Kidney (tissue), 14 donors: ENCODE measurements around the gene FBXO41. TPM values are rescaled to one million over a fixed set of nuclear protein-coding genes. Genes with fewer than 3 reads are reported as not detected.

Experiments
- DNase-seq, 5 donors: peaks; one replicate each; pipeline ENCODE4 v3.0.0-alpha.2; 2013 to 2020
- FAIRE-seq: peaks from 2 replicates; lab custom pipeline; 2012; peaks lifted over from hg19 to GRCh38; lab: Jason Lieb, UNC
- H3K27ac ChIP-seq, 2 donors: one replicate each; pipeline ENCODE4 v1.7.0; 2013; ENCODE audit warnings: low read depth in 2 of 2, low read length in 2 of 2, inconsistent platforms in 1 of 2
- H3K27me3 ChIP-seq: one replicate; pipeline ENCODE4 v1.7.1; 2013; ENCODE audit warnings: low read length, inconsistent platforms; ENCODE audit not compliant: control insufficient read depth, insufficient read depth
- H3K36me3 ChIP-seq, 3 donors: one replicate each; pipeline versions ENCODE4 v1.7.0 to v1.7.1; 2013; ENCODE audit warnings: low read length in 3 of 3, control low read depth in 1 of 3, inconsistent platforms in 1 of 3; ENCODE audit not compliant: insufficient read depth in 3 of 3, control insufficient read depth in 2 of 3
- H3K4me1 ChIP-seq, 3 donors: one replicate each; pipeline versions ENCODE4 v1.7.0 to v1.7.1; 2013; ENCODE audit warnings: low read length in 3 of 3, inconsistent platforms in 1 of 3, low read depth in 1 of 3; ENCODE audit not compliant: control insufficient read depth in 2 of 3, insufficient read depth in 2 of 3
- H3K4me3 ChIP-seq, 3 donors: one replicate each; pipeline versions ENCODE4 v1.7.0 to v1.8.1; 2013; ENCODE audit warnings: low read length in 3 of 3, control low read depth in 1 of 3, inconsistent platforms in 1 of 3
- H3K9ac ChIP-seq, 3 donors: one replicate each; pipeline versions ENCODE4 v1.7.0 to v1.7.1; 2013; ENCODE audit warnings: low read length in 3 of 3, control low read depth in 1 of 3, inconsistent platforms in 1 of 3
- H3K9me3 ChIP-seq, 3 donors: one replicate each; pipeline versions ENCODE4 v1.7.0 to v1.7.1; 2013; ENCODE audit warnings: low read length in 3 of 3, control low read depth in 1 of 3, inconsistent platforms in 1 of 3; ENCODE audit not compliant: control insufficient read depth in 2 of 3, insufficient read depth in 1 of 3
- CTCF ChIP-seq: IDR thresholded peaks from 3 replicates; pipeline ENCODE4 v1.5.1; 2012; ENCODE audit warnings: mild to moderate bottlenecking, moderate library complexity, borderline replicate concordance; ENCODE audit not compliant: insufficient read depth; ENCODE audit errors: extremely low read depth
- intact Hi-C: fragments of 100-400 bp; cut with DNase I; formaldehyde crosslinking; loops from one replicate; pipeline ENCODE4 v1.11.1; 2022
- polyA plus RNA-seq: library from polyadenylated mRNA; stranded (reverse); fragments of 350-450 nt; fragmentation: Illumina TruSeq; extraction: RNeasy Lipid Tissue Mini Kit (QIAGEN cat#74804); gene quantifications from one replicate; pipeline ENCODE4 v1.2.3, GENCODE V29; 2014; ENCODE audit warnings: low read depth, low replicate concordance; ENCODE audit not compliant: insufficient read depth
- total RNA-seq: library from RNA; stranded (reverse); fragmentation: NEBNext Ultra II Directional; extraction: Animal tissue kit (Norgen Biotek cat#: 25700); gene quantifications from one replicate; pipeline ENCODE4 v1.2.1, GENCODE V29; 2021
- donor health status: control.
- donor health status: control.
- donor health status: control.
- donor health status: control.
- donor health status: control.
- donor health status: DM: yes; HTN: yes; CAD: no.
- donor health status: Normal renal cell carcinoma (clear cell type).

The FBXO41 gene
- total and polyA plus RNA-seq, 2 donors from 2014 or later, result 0.49 to 5.2 TPM

GRCh38 chr2:73258913-73259215 lies 25.4 kb downstream of the FBXO41 start:
- H3K4me1 ChIP-seq, result no peaks in the 10 kb centered on the region
- intact Hi-C loops, result no loop called here
- H3K9ac ChIP-seq, result no peak overlapping the region
- TF ChIP-seq CTCF, result no peak
- FAIRE-seq (no peak), DNase-seq (no peak)
- no peak overlapping the region for H3K27ac ChIP-seq
- H3K4me3 ChIP-seq, result no peak overlapping the region
- H3K9me3 ChIP-seq, result no peaks in the 10 kb centered on the region
- peaks cover 0 to 2% (median 0%) of the 10 kb centered on the region in 3 donors for H3K36me3 ChIP-seq
- H3K27me3 ChIP-seq, result no peaks in the 10 kb centered on the region

DNA sequence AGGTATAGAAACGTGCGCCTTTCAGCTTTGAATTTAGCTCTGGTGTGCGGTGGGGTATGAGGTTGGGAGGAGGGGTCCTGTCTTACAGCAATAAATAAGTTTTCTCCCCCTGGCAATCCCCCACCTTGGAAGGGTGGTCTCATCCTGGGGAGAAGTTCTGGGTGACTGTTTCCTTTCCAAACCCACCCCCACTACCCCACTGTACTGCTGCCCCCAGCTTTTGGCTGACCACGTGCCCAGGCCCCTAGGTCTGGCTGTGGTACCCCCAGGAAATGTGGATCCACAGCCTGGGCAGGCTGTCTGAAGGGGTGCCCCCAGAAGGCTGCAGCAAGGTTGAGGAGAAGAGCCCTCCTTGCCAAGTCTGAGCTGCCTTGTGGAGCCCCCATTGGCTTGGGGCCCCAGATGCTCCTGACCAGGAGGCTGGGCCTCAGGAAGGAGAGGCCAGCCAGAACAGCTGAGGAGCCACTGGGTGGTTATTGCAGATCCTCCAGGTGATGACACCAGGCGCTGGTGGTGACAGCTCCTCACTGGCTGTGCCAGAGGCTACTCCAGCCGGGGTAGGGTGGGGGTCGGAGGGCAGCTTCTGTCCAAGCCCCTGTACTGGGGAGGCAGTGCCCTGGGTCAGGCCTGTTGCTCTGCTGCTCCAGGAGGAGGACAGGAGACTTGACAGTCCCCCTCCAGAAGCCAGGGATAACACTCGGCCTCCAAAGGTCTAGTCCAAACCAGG lies 25.9 kb downstream of the FBXO41 start:
- no peaks in the 10 kb centered on the region for H3K27me3 ChIP-seq
- no peak overlapping the region for H3K9ac ChIP-seq
- no peak for DNase-seq
- H3K4me3 ChIP-seq, result no peak overlapping the region
- H3K36me3 ChIP-seq, result peaks cover 0 to 5% (median under 1%) of the 10 kb centered on the region in 3 donors
- no peak for FAIRE-seq
- intact Hi-C loops, result no loop called here
- no peak for TF ChIP-seq CTCF
- no peaks in the 10 kb centered on the region for H3K4me1 ChIP-seq
- H3K27ac ChIP-seq, result no peak overlapping the region
- no peaks in the 10 kb centered on the region for H3K9me3 ChIP-seq

DNA sequence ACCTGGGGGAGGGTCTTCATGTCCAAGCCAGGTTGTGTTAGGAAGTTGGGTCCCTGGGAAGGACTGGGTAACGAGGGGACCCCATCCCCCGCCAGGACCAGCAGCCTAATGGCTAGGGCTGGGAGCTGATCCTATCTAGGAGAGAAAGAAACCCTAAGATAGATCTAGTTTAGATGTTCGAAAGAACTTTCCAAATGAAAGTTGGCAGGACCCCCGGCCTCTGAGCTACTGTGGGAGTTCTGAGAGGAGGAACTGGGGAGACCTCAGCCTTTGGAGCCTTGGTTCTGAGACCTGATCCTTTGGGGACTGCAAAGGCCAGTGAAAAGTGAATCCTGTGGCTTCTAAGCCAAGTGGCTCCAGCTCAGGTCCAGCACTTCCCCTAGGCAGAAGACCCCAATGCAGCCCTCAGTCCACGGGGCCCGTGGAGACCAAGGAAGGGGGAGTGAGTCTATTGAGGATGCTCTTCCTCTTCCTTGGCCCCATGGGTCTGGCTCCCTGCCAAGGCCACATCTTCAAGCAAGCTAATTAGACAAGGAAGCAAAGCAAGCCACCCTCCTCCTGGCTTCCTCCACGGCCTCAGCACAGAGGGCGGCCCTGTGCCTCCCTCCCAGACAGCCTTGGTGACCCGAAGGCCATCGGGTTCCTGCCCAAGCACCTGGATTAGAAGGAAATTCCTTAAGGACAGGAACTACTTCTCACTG lies 26.7 kb downstream of the FBXO41 start:
- no peak for TF ChIP-seq CTCF
- no peak overlapping the region for H3K27ac ChIP-seq
- peaks cover 0 to 11% (median 8%) of the 10 kb centered on the region in 3 donors for H3K36me3 ChIP-seq
- FAIRE-seq (no peak), DNase-seq (no peak)
- H3K4me3 ChIP-seq, result no peak overlapping the region
- H3K9ac ChIP-seq, result no peak overlapping the region
- no peaks in the 10 kb centered on the region for H3K27me3 ChIP-seq
- intact Hi-C loops, result no loop called here
- no peaks in the 10 kb centered on the region for H3K4me1 ChIP-seq
- no peaks in the 10 kb centered on the region for H3K9me3 ChIP-seq
